Activated T-cell treated with anti-CD3 and anti-CD28 coated beads, Interleukin-2, amount 50 U/mL, for 48 hours (primary cell): ENCODE results near the gene AP3D1.
A peak's percentile ranks its signal among the peaks of the same experiment; 100 is the strongest.

Source experiments
- DNase-seq, 2 experiments: peaks; one replicate each; pipeline ENCODE4 v3.0.0-alpha.2; 2020

Gene AP3D1

GRCh38 chr19:2081873-2082810 lies 69.2 kb downstream of the AP3D1 start:
- peak; percentile 69 to 70 for DNase-seq

DNA sequence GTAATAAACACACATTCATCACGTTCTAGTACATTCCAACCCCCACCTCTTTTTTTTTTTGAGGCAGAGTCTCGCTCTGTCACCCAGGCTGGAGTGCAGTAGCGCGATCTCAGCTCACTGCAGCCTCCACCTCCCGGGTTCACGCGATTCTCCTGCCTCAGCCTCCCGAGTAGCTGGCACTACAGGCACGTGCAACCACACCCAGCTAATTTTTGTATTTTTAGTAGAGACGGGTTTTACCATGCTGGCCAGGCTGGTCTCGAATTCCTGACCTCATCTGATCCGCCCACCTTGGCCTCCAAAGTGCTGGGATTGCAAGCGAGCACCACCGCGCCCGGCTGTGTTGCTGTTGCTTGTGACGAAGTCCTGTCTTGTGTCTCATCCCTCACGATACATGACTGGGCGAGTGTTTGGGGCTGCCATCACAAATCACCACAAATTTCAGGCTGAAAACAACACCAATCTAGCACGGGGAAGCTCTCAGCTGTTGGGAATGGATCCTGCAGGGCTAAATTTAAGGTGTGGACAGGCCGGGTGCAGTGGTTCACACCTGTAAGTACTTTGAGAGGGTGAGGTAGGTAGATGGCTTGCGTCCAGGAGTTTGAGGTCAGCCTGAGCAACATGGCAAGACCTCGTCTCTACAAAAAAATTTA lies 70.9 kb downstream of the AP3D1 start:
- DNase-seq: peak in 1 of 2 experiments; percentile 31

DNA sequence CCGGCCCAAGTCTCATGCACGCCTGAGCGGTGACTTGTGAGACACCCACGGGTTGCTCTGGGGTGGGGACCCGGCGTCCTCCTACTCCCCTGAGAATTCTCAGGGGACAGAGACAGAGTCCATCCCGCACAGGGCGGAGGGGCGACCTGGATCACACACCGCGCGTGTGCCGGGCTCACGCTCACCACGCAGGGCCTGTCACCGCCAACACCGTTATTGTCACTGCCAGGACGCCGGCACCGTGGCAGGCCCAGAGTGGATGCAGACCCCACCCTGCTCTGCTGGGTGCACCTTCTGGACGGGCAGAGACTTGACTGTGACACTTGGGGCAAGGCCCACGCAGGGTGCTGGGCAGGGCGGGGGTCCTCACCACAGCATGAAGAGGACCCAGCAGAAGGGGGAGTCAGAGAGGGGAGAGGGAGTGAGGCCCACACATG lies 71.5 kb downstream of the AP3D1 start:
- no peak for DNase-seq

DNA sequence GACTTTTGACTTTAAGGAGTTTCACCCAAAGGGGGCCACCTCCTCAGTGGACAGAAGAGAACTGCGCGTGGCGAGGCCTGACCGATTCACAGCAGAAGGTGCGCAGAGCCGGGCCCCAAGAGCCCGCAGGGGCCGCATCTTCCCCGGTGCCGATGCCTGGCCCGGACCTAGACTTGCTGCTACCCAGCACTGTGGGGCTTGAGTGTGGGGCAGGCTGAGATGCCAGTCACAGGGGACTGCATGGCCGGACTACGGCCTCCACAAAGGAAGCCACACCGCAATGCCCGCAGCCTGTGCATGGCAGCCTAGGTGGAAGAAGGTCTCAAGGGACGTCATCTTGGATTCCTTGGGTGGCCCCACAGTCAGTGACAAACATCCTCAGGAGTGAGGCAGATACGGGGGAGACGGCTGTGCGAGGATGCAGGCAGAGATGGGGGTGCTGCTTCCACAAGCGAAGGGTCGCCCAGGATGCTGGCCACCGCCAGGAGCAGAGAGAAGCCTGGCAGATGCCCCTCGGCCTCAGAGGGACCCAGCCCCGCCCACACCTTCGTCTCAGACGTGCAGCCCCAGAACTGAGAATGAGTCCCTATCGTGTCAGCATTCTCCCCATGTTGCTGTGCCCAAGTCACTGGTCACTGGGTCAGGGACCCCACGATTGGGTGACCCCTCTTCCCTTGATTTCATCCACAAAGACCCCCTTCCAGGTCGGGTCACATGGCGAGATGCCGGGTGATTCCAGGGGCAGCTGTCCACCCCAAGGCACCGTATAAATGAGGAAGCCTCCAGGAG lies 72.1 kb downstream of the AP3D1 start:
- no peak for DNase-seq

DNA sequence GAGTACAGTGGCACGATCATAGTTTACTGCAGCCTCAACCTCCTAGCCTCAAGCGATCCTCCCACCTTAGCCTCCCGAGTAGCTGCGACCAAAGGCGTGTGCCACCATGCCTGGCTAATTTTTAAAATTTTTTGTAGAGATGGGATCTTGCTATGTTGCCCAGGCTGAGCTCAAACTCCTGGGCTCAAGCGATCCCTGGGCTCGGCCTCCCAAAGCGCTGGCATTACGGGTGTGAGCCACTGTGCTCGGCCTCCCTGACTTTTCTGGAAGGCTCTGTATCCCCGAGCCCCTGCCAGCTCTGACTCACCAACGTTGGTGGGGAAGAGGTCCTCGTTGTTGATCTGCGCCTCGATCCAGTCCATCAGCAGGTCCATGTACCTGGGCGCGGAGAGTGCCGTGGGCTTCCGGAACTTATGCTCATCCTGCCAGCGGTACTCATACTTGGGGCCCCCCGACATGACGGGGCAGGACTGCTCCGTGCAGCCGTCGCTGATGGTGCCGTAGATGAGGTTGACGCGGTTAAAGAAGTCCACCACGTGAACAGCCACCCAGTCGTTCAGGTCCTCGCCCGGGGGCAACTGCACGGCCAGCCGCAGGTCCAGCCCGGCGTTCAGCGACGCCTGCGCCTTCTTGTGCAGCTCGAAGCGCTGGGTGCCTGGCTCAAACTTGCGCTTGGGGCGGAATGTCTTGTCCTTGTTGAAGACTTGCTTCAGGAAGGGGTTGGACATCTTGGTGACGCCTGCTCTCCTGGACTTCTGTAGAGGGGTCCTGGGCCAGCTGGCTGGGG lies 73.3 kb downstream of the AP3D1 start:
- DNase-seq: no peak

GRCh38 chr19:2077398-2077797 lies 74.0 kb downstream of the AP3D1 start:
- no peak for DNase-seq

- DNase-seq: no peak
Observed at GRCh38 chr19:2076526-2076944, 74.8 kb downstream of the AP3D1 start.

DNA sequence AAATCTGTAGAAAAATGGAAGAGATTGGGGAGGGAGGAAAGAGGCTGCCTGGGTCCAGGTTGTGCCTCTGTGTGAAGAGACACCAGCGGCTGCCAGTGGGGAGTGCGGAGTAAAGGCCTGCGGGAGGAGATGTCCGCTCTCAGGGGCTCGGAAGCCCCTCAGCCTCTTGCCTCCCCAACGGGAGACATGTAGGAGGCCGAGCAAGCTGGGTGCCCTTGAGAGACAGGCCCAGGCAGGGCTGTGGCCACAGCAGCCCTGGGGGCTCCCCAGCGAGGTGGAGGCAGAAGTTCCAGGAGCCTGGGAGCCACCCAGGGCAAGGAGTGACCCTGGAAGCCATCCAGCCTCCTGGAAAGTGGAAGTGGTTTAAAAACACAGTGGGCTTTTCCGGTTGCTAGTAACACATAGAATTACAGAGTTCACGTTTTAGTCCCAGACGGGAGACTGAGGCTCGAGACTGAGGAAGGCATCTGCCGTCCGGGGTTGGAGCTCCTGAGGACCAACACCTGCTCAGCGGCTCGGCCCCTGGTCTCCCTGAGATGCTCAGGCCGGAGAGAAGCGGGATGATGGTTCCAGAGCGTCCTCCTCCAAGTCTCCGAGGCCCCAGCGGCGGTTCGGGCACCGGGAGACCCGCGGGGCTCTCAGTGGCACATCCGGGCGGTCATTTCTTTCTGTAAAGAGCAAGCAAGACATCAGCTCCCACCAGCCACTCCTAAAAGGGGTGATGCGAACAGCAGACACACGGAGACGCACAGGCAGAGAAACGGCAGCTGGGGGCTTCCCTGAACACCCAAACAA lies 78.4 kb downstream of the AP3D1 start:
- DNase-seq: no peak

- no peak for DNase-seq
Observed at GRCh38 chr19:2070986-2071673, 80.2 kb downstream of the AP3D1 start.

DNA sequence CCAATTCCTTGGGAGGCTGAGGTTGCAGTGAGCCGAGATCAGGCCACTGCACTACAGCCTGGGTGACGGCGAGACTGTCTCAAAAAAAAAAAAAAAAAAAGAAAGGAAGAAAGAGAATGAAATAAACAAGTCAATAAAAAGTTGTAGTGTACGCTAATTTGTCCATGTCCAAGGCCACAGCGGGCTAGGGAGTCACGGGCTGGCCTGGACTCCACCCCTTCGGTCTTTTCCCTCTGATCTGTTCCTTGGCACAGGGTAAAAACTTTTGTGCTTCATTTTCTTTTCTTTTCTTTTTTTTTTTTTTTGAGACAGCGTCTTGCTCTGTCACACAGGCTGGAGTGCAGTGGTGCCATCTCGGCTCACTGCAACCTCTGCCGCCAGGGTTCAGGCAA lies 80.9 kb downstream of the AP3D1 start:
- DNase-seq: no peak

DNA sequence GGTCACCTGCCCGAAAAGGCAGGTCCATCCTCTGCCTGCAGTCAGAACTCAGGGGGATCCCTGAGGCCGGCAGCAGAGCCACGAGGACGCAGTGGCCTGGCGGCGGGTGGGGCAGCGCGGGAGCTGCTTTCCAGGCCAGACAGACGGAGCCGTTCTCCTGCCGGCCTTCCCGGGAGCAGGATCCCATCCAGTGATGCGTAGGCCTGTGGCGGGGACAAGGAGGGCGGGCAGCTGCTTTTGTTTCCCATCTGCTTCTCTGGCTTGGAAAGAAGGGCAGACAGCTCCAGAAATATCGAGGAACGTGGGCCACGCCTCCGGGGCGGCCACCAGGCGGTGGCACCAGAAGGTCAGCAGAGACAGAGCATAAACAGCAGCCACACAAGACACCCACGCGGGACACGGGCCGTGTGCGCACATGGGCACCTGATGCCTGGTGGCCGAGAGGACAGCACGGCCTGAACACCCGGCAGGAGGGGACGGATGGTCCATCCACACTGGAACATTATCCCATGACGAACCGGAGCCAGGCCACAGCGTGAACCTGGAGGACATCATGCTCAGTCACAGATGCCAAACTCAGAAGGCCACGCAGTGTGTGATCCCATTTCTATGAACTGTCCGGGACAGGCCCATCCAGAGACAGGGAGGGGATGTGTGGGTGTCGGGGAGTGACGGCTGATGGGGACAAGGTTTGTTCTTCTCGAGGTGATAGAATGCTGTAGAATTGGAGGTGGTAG lies 86.4 kb downstream of the AP3D1 start:
- DNase-seq: no peak

DNA sequence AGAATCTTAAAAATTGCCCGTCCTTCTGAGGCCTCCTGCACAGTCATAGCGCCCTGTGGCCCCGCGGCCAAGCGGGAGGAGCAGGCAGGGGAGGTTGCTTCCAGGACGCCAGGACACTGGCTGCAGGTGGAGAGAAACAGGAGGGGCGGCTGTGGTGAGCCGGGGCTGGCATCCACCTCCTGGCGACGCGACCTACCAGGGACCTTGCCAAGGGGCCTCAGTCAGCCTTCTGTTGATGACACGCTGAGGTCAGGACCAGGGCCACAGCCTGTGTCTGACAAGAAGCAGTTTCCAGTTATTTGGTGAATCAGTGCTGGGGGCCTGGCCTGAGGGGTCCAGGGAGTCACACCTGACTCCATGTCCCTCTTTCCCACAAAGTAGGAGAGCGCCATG lies 87.0 kb downstream of the AP3D1 start:
- no peak for DNase-seq

DNA sequence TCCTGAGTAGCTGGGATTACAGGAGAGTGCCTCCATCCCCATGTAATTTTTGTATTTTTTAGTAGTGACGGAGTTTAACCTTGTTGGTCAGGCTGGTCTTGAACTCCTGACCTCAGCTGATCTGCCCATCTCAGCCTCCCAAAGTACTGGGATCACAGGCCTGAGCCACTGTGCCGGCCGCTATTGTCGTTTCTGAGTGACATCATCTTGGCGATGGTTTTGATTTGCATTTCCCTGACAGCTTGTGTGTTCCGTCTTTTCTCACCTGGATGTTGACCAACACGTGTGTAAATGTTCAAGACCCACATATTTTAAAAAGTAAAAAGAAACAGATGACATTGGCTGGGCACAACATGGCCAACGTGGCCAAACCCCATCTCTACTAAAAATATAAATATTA lies 87.5 kb downstream of the AP3D1 start:
- DNase-seq: no peak

- no peak for DNase-seq
Observed at GRCh38 chr19:2062770-2063169, 88.6 kb downstream of the AP3D1 start.

DNA sequence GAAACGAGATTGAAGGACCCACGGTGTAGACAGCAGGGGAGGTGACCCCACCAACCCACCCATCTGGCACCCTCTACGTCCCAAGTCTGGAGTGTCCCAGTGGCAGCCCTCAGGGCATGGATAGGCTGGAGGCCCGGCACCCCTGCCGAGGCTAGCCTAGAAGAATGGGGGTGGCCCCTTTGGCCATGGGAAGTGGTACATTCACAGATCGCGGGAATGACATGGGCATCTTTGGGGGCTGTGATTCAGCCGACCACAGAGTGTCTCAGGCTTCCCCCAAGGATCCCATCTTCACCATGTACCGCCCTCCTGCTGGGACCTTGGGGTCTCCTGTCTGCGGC lies 89.0 kb downstream of the AP3D1 start:
- DNase-seq: no peak

DNA sequence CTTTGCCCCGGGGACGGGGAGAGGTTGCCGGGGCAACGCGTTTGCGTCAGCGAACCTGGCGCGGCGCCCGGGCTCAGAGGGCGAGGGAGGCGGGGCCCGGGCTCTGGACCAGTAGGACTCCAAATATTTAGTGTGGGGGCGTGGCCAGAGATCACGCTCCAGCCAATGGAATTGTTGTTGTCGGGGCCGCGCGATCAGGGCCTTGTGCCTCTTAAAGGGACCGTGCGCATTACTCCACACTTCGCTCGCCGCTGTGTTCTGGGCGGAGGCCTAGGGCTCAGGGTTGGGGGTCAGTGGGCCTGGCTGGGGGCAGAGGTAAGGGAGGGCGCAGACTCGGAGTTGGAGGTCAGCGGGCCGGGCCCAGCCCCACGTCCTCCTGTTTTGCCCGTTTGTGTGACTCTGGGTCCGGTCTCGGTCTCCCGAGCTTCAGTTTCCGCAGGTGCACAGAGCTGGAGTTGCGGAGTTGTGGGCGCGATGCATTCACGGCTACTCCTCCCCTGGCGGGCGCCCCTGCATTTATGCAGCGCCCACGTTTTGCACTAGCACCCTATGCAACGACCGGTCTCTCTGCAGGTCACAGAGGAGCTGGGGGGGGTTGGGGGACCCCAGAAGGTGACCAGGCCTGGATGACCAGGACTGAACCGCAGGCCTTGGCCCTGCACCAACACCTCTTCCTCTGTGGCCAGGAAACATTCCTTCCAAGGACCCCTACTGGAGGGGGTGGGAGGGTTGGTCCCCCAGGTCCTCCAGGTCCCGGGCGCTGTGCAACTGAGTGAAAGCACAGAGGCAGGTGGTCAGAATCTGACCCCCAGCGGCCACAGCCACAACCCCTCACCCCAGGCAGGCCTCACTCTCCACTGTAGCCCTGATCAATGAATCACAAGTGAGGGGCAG lies 89.6 kb downstream of the AP3D1 start:
- DNase-seq: peak; percentile 99

GRCh38 chr19:2060884-2061494 lies 90.4 kb downstream of the AP3D1 start:
- DNase-seq: peak; percentile 73 to 77

- DNase-seq: no peak
Observed at GRCh38 chr19:2059422-2060201, 91.8 kb downstream of the AP3D1 start.
